GM11168 (cell line): Measurements from ENCODE around the gene MAN1A2.

ENCODE experiments used
- in situ Hi-C: fragments of 300-500 bp; cut with MboI; formaldehyde crosslinking; loops from one replicate; pipeline ENCODE4 v1.12.0; 2022; ENCODE audit warnings: low sequenced_read_pairs; ENCODE audit not compliant: unreplicated experiment

The MAN1A2 gene

GRCh38 chr1:117479086-117479485 is 111.8 kb downstream of the MAN1A2 start:
- in situ Hi-C loops: no loop called here

- in situ Hi-C loops: no loop called here
Measured at GRCh38 chr1:117481410-117481809, 114.2 kb downstream of the MAN1A2 start.

- in situ Hi-C loops: no loop called here
Measured at GRCh38 chr1:117493906-117494305, 126.7 kb downstream of the MAN1A2 start.

GRCh38 chr1:117495068-117495467 is 127.8 kb downstream of the MAN1A2 start:
- in situ Hi-C loops: no loop called here

GRCh38 chr1:117499071-117499470 is 131.8 kb downstream of the MAN1A2 start:
- in situ Hi-C loops: no loop called here

- in situ Hi-C loops: no loop called here
Measured at GRCh38 chr1:117500584-117500983, 133.3 kb downstream of the MAN1A2 start.

GRCh38 chr1:117501281-117501680 is 134.0 kb downstream of the MAN1A2 start:
- in situ Hi-C loops: no loop called here

GRCh38 chr1:117511273-117511672 is 144.0 kb downstream of the MAN1A2 start:
- in situ Hi-C loops: no loop called here

- in situ Hi-C loops: no loop called here
Measured at GRCh38 chr1:117512728-117513321, 145.6 kb downstream of the MAN1A2 start.

- in situ Hi-C loops: loop anchor here (10.0 kb wide), 1 partner anchor 222 kb away; no protein-coding TSS in a partner anchor
Measured at GRCh38 chr1:117523111-117523510, 155.9 kb downstream of the MAN1A2 start.

- in situ Hi-C loops: loop anchor here (10.0 to 25.0 kb wide), 2 partner anchors 218 to 360 kb away; no protein-coding TSS in a partner anchor
Measured at GRCh38 chr1:117527074-117527473, 159.8 kb downstream of the MAN1A2 start.

- in situ Hi-C loops: loop anchor here (10.0 to 25.0 kb wide), 2 partner anchors 217 to 360 kb away; no protein-coding TSS in a partner anchor
Measured at GRCh38 chr1:117527566-117528102, 160.4 kb downstream of the MAN1A2 start.

- in situ Hi-C loops: loop anchor here (10.0 to 25.0 kb wide), 3 partner anchors 145 to 358 kb away; no protein-coding TSS in a partner anchor
Measured at GRCh38 chr1:117529683-117530082, 162.4 kb downstream of the MAN1A2 start.

GRCh38 chr1:117531222-117531621 is 164.0 kb downstream of the MAN1A2 start:
- in situ Hi-C loops: loop anchor here (10.0 to 25.0 kb wide), 2 partner anchors 144 to 356 kb away; no protein-coding TSS in a partner anchor

- in situ Hi-C loops: loop anchor here (5.0 to 25.0 kb wide), 3 partner anchors 72 to 352 kb away; partner anchors contain the start of gene TENT5C
Measured at GRCh38 chr1:117534995-117535467, 167.8 kb downstream of the MAN1A2 start.

GRCh38 chr1:117535821-117536220 is 168.6 kb downstream of the MAN1A2 start:
- in situ Hi-C loops: loop anchor here (5.0 to 25.0 kb wide), 3 partner anchors 71 to 351 kb away; partner anchors contain the start of gene TENT5C

GRCh38 chr1:117537291-117537920 is 170.2 kb downstream of the MAN1A2 start:
- in situ Hi-C loops: loop anchor here (5.0 to 25.0 kb wide), 3 partner anchors 70 to 350 kb away; partner anchors contain the start of gene TENT5C

- in situ Hi-C loops: loop anchor here (25.0 kb wide), 1 partner anchor 347 kb away; no protein-coding TSS in a partner anchor
Measured at GRCh38 chr1:117540532-117540931, 173.3 kb downstream of the MAN1A2 start.

GRCh38 chr1:117541003-117541402 is 173.8 kb downstream of the MAN1A2 start:
- in situ Hi-C loops: loop anchor here (25.0 kb wide), 1 partner anchor 346 kb away; no protein-coding TSS in a partner anchor

- in situ Hi-C loops: loop anchor here (25.0 kb wide), 1 partner anchor 346 kb away; no protein-coding TSS in a partner anchor
Measured at GRCh38 chr1:117541585-117541984, 174.3 kb downstream of the MAN1A2 start.
